NCI-H2227 (cell line): ENCODE measurements around the gene RAET1G.
A peak's percentile ranks its signal among the peaks of the same experiment; 100 is the strongest.
"Not testable (repeated sequence)": the region's sequence is repeated elsewhere in the genome, so short reads cannot be mapped to it uniquely, and the experiment has no call there.

Experiments used
- DNase-seq: peaks from one replicate; lab custom pipeline; 2025; ENCODE audit not compliant: unreplicated experiment; lab: John Stamatoyannopoulos, UW

The RAET1G gene

DNA sequence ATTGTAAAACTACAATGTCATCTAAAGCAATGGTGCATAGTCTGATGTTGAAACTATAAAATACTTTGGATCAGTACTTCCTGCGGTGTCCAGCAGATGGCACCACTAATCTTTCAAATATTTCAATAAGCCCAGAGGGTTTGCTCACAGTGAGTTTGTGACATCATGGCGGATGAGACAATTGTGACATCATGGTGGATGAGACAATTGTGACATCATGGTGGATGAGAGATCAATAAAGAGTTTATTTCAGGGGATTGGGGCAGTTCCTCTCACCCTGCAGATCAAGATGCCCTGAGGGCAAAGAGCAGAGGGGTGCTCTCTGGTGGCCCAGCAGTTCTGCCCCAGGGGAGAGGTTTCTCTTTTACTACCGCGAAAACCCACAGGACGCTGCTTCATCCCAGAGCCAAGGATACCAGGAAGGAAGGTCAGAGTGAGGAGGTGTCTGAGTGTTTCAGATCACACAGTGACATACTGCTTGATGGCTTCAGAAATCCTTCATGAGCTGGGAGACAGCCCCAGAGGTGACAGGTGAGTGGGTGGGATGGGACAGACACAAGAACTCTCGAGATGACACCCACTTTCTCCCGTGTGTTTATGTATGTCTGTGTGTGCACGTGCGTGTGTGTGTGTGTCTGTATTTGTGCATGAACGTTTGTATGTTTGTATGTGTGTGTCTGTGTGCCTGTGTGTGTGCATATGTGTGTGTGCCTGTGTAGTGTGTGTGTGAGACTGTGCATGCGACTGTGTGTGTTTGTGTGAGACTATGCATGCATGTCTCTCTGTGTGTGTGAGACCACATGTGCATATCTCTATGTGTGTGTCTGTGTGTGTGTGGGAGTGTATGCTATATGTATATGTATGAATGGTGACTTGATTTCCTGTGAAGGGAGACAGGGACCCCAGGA, 11.6 kb upstream of the RAET1G start:
- peak; percentile 81 for DNase-seq

DNA sequence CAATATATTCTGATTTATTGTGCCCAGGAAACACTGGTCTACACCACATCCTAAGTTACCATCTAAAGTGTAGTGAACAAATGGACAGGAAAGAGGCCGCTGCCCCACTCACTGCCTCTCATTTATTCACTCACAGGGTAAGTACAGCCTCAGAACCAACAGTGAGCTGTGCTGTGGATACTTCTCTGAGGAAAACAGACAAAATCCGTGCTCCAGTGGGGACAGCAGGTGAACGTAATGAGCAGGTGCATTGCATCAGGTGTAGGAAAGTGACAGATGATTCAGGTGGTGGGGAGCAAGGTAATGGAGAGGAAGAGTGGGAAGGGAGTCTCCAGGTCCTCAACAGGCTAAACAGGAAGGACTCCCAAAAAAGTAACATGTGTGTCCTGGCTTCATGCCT, 10.5 kb upstream of the RAET1G start:
- no peak for DNase-seq

GRCh38 chr6:149933036-149933435, 10.1 kb upstream of the RAET1G start:
- DNase-seq, result no peak

GRCh38 chr6:149931501-149931900, 8.6 kb upstream of the RAET1G start:
- no peak for DNase-seq

DNA sequence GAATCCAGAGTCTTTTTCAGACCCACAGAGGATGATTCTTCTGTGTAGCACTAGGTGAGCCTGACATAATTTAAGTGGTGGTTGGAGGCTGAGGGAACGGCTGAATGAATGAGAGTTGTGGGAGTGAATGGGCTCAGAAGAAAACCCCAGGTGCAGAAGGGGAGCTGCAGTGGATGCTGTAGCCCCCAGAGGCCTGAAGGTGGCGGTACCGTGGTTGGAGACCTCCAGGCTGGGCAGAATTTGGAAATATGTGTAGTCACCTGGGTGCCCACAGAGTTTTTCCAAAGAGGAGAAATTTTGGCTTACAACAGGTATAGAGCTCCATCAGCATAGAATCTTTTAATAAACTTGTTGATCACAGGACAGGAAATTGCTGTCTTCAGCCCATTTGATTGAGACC, 6.5 kb upstream of the RAET1G start:
- peak; percentile 8 for DNase-seq

DNA sequence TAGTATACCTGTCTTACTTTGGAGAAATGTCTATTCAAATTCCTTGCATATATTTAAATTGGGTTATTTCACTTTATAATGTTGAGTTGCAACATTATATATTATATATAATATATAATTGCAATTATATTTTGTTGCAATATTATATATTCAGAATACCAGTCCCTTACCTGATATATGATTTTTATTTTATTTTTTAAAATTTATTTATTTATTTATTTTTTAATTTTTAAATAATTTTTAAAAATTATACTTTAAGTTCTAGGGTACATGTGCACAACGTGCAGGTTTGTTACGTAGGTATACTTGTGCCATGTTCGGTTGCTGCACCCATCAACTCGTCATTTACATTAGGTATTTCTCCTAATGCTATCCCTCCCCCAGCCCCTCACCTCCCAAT, 4.1 kb upstream of the RAET1G start:
- not testable (repeated sequence) for DNase-seq

GRCh38 chr6:149925974-149926777, 3.3 kb upstream of the RAET1G start:
- peak; percentile 78 for DNase-seq

- DNase-seq, result no peak
These were observed 2.5 kb upstream of the RAET1G start for GRCh38 chr6:149925253-149925973.

DNA sequence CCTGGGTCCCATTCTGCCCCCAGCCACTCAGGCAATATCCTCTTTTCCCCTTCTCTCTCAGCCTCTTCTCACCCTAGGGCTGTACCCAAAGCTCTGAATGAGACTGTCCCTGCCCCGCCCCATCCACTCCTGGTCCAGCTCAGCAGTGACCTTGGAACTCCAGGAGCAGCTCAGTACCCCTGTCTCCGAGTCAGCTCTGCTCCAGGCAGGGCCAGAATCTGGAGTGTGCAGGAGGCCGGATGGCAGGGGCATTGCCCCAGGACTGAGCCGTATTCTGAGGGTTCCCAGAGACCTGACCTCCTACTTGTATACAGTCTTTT, 2.0 kb upstream of the RAET1G start:
- no peak for DNase-seq

DNA sequence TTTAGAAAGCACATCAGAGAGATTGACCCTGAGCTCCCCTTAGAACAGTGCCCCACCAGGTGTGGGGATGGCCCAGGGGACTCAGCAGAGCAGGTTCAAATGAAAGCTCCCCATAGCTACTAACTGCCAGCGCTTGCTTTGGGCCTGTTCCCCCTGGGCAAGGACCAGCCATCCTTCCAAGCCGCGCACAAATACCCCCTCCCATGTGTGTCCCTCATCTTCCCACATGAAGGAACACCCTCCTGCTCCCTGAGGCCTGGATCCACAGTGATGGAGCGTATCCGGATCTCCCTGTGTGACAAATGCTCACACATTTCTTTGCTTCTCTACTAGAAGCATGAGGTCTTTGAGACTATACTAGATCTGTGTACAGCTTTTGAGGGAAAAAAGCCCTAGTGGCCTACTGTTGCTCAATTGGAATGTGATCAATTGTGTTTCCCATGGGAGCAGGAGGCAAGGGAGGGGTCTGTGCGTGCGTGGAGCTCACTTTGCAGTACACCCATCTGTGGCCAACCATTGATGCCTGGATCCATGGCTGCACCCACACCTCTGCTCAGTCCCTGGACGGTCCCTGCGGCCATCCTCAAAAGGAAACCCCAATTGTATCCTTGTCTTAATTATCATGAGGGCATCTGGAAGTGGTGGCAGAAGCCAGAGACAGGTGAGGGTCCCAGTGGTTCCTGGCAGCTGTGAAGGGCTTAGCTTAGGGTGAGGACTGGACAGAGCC, 1.4 kb upstream of the RAET1G start:
- DNase-seq, result no peak

DNA sequence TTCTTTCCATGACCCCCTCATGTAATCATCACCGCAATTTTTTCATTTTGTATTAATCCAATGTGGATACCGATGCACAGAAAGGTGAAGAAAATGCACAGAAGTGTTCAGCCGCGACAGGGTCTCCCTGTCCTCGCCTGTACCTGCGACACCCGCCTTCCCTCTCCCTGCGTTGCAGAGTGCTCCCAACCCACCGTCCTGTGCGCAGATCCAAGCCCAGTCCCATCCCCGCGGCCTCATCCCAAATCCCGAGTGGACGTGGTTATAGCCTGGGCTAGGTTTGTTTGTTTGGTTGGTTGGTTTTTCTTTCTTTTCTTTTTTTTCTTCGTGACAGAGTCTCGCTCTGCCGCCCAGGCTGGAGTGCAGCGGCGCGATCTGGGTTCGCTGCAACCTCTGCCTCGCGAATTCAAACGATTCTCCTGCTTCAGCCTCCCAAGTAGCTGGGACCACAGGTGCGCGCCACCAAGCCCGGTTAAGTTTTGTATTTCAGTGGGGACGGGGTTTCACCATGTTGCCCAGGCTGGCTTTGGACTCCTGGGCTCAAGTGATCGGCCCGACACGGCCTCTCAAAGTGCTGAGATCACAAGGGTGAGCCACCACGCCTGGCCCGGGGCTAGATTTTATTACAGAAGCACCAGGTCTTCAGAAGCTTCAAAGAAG, 536 bp upstream of the RAET1G start:
- no peak for DNase-seq

DNA sequence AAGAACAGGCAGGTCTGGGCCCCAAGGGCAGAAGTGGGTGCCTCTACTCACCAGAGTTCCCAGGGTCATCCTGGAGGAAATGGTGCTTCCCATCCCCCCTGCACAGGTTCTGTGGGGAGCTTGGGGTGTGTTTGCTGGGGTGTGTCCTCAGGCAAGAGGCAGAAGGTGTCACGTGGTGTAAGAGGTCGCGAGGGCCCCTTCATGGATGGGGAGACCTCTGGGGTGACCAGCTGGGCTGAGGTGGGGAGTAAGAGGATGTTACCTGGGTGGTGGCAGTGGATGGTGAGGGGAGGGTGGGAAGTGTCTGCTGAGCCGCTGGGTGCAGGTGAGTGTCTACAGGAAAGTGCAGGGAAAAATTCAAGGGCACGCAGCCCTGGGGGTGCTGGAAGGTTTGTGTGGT, 830 bp downstream of the RAET1G start:
- not testable (repeated sequence) for DNase-seq

DNA sequence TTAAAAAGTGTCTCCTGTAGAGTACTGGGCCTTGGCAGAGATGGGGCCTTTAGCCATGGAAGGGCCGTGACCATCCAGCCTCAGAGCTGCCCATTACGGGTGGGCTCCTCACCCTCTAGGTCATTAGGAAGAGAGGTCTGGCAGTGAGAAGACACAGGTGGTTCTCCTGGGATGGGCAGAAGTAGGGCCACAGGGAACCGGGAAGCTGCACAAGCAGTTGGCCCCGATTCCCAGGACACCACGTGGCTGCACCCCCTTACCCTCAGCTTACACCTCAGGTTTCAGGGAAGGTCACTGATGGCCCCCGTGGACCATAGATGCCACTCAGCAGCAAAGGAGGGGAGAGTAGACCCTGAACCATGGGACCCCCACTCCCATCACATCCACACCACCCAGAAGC, 1.6 kb downstream of the RAET1G start:
- DNase-seq, result no peak

DNA sequence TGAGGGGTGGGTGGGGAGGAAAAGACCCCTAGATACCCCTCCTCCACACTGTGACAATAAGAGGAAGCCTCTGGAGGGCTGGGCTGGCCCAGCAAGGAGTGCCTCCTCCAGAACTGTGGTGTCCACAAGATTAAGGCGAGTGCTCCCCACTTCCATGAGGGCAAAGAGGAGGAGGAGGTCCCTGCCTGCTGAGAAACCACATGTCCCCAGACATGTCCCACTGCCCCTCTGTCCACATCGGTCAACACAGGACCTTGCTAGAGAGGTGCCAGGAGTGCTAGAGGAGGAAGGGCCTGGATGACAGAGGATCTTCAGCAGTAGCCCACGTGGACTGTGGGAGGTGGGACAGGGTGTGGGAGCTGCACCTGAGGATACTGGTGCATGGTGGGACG, 3.1 kb downstream of the RAET1G start:
- no peak for DNase-seq

GRCh38 chr6:149919126-149919833, 3.6 kb downstream of the RAET1G start:
- DNase-seq, result not testable (repeated sequence)

DNA sequence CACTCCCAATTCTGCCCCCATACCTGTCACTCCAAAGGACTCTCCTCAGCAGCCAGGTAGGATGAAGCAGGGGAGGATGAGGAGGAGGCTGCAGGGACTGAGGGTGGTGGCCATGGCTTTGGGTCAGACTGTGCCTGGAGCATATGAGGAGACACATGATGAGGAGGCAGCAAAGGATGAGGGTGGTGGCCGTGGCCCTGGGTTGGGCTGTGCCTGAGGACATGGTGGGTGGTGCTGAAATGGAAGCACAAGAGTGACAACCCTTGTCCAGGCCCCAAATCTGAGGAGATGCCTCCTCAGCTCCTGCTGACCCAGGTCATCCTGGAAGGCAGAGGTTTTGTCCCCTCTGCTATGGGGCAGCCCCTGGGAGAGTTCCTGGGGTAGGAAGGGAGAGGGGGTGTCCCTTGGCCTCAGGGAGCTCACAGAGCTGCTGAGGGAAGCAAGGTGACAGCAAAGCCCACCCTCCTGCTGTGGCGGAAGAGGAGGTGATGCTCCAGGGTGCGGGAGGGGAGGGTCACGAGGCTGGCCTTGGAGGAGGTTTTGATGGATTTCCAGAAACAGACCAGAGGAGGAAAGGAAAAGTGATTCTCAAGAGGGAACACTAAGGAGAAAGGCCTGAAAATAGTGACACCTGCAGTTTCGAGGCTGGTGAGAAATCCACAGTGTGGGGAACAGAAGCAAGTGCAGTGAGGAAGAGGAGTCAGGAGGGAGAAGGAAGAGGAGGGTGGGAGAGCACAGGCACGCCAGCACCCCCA, 4.6 kb downstream of the RAET1G start:
- DNase-seq, result no peak

- no peak for DNase-seq
These were observed 5.2 kb downstream of the RAET1G start for GRCh38 chr6:149917679-149918078.

- DNase-seq, result no peak
These were observed 6.7 kb downstream of the RAET1G start for GRCh38 chr6:149915970-149916865.
